RKO (cell line): Measurements from ENCODE around the gene GNAL.
A peak's percentile ranks its signal among the peaks of the same experiment; 100 is the strongest.
"Not testable (repeated sequence)": the region's sequence is repeated elsewhere in the genome, so short reads cannot be mapped to it uniquely, and the experiment has no call there.

Source experiments
- DNase-seq: peaks from one replicate; pipeline ENCODE4 v3.0.0-alpha.2; 2016; ENCODE audit warnings: low spot score

The GNAL gene

DNA sequence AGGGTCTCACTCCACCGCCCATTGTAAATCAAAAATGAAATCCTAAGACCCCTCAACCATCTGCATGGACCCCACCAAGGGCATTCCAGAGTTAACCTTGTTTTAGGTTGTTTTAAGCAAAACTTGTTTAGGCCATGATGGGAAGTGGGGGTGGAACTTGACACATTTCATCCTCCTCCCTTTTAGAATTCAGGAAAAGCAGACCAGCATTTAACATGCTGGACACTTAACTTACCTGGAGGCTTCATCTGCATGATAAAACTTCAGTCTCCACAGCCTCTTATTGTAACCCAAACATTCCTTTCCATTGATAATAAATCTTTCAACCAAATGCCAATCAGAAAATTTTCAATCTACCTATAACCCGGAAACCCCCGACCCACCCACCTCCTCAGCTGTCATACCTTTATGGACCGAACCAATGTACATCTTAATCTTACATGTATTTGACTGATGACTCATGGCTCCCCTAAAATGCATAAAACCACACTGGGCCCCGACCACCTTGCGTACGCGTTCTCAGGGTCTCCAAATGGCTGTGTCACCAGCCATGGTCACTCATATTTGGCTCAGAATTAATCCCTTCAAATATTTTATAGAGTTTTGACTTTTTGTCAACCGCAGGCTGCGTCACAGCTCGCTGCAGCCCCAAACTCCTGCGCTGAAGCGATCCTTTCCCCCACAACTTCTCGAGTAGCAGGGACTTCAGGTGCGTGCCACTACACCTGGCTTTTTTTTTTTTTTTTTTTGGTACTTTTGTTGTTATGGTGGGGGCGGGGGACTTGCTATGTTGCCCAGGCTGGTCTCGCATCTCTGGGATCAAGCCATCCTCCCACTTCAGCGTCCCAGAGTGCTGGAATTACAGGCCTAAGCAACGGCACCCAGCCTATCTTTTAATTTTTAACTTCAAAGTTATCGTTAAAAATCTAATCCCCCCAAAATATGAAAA is 218.1 kb downstream of the GNAL start:
- peak; percentile 9 for DNase-seq

DNA sequence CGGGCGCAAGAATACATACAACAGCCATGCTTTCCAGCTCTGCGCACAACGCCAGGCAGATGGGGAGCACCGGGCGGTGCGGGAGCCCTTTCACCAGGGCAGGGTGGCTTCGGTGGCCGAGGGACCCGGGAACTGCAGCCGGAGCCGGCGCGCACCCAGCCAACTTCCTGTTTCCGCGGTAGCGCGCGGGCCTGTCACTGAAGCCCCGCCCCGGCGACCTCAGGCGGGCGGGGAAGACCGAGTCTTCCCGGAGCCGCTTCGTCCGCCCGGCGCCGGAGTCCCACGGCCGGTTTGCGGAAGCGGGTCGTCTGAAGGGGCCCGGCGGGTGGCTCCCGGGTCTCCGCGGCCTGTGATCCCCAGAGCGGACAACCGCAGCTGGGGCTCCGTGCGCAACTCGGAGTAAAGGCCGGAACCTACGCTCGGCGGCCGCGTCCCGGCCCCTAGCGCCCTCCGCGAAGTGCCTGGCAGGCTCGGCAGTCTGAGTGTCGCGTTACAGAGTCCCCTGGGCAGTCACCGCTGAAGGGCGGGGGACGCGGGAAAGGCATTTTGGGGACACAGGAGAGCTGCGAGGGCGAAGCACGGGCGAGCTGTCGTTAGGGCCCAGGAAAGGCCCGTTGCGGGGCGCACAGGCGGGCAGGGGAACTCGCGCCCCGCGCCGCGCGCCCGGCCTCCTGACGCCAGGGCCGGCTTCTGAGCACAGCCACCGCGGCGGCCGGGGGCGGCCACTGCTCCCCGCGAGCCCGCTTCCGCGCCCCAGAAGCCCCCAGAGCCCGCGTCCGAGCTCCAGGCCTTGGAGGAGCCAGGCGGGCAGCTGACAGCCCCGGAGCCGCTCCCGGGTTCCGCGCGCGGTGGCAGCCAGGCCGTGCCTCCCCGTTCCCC is 219.4 kb downstream of the GNAL start, which contains the start of gene MPPE1:
Gene MPPE1 (minus strand): TSS at position 136 of the 879 bp plus-strand sequence. CDS start 11,053 bp downstream, outside the sequence.
- DNase-seq = peak; percentile 87

DNA sequence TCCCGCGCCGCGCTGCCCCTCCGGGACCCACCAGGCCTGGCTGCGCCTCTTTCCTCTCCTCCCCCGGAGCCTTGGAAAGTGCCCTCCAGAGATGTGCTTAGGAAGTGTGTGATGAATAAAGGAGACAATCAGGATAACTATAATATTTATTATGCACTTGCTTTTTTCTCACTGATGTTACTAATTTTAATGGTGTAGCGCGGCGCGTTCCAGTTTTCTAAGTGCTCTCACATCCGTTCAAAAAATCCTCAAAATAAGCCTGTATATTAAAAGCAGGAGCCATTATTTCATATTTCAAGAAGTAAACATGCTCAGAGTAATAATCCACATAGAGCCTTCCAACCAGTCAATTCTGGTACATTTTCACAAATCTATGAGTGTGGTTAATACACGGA is 220.0 kb downstream of the GNAL start:
- DNase-seq = no peak

DNA sequence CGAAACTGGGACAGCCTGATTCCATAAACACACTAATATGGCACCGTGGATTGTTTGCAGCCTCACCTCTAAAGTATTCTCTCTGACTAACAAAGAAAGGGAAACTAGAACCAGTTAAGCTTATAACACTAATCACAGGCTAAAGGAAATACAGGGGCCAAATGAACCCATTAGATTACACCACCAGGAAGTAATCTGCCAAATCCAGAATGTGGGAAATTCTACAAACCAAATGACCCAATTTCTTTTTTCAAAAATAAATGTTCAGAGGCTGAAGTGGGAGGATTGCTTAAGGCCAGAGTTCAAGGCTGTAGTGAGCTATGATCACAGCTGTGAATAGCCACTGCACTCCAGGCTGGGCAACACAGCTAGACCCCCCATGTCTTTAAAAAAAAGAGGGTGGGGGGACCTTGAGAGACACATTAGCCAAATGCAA is 220.5 kb downstream of the GNAL start:
- DNase-seq = peak; percentile 67

DNA sequence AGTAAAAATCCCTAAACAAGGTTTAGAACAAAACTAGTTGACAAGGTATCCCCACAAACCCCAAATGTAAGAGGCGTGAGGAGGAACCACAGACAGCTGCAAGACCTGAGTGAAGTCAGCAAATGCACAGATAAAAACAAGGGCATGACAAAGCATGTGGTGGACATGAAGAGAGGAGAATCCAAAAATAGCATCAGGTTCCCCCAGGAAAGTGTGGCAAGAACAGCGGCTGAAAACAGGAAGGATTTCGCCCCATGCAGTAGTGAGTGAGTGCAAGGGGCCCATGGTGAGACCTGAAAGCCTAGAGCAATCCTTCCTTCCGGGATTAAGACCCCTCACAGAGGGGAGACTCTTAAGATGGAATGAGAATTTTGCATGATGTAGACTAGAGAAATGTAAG is 227.8 kb downstream of the GNAL start:
- not testable (repeated sequence) for DNase-seq

DNA sequence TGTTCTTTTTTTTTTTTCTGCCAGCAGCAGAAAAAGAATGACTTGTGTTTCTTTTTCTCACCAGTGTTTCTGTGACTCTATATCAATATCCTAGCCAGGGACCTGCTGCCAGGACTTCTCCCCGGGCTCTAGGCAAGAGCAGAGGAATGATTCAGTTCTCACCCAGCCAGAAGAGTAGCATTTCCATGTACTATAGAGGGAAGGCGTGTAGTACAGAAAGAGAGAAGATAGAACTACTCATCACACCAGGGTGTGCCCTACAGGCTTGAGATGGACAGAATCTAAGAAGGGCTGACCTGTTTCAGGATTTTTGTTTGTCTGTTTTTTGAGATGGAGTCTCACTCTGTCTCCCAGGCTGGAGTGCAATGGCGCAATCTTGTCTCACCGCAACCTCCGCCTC is 230.5 kb downstream of the GNAL start:
- DNase-seq = not testable (repeated sequence)

DNA sequence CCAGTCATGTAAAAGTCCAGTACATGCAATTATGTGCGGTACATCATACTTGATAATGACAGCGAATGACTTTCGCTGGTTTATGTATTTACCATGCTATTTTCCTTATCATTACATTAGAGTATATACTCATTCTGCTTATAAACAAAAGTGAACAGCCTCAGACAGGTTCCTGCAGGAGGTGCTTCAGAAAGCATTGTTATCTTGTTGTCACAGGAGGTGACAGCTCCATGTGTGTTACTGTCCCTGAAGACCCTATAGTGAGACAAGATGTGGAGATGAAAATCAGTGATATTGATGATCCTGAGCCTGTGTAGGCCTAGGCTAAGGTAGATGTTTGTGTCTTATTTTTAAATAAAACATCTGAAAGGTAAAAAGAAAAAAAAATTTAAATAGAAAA is 234.4 kb downstream of the GNAL start:
- no peak for DNase-seq

DNA sequence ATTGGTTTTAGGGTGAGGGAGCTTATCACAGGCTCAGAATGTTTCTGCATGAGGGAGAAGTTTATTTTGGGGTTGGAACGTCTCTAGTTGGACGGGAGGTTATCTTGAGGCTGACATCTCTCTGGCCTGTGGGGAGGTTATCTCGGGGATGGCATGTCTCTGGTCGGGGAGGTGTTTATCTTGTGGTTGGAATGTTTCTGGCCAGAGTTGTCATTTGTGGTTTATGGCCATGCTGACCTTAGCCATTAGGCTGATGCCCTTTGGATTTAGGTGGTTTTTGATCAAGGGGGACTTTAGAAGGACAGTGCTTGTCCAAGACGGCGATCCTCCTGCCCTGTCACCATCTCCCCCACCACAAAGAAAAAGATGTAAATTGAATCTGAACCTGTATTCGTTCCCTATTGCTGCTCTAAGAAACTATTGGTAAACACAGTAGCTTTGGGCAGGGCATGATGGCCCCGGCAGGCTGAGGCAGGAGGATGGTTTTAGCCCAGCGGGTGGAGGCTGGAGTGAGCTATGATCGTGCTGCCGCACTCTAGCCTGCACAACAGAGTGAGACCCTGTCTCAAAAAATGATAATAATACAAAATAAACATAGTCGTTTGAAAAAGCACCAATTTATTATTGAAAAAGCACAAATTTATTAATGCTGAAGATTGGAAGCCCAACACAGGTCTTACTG is 236.9 kb downstream of the GNAL start:
- no peak for DNase-seq

DNA sequence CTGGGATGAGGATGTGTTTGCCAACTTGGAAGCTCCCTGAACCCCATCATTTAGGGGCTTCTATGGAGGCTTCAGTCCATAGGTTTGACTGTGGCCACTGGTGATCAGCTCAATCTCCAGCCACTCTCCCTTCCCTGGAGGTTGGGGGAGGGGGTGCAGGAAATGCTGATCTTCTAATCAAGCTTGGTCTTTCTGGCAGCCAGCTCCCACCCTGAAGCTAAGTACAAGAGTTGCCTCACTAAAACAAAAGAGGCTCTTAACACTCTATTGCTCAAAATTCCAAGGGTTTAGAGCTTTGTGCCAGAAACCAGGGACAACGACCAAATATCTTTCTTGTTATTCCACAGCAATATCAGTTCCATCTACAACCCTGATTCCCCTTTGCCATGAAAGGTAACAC is 238.4 kb downstream of the GNAL start:
- DNase-seq = no peak

DNA sequence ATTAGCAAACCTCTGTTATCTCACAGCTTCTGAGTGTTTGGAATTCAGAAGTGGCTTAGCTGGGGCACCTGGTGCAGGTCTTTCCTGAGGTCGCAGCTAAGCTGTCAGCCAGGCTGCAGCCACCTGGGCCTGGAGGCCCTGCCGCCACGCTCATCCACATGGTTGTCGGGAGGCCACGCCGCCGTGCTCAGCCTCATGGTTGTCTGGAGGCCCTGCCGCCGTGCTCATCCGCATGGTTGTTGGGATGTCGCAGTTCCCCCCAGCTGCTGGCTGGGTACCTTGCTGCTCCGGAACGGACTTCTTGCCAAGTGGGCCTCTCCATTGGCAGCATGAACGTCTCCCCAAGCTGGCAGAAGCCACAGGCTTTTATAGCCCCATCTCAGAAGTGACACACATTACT is 243.3 kb downstream of the GNAL start:
- no peak for DNase-seq
